GM18508 (cell line): ENCODE results near the gene CACNA2D3.

Experiments used
- ATAC-seq: cut with Tn5 transposase; IDR thresholded peaks from one replicate; pipeline ENCODE4 v1.9.1; 2021; ENCODE audit warnings: moderate number of reproducible peaks; ENCODE audit not compliant: insufficient read depth, unreplicated experiment

Gene CACNA2D3

DNA sequence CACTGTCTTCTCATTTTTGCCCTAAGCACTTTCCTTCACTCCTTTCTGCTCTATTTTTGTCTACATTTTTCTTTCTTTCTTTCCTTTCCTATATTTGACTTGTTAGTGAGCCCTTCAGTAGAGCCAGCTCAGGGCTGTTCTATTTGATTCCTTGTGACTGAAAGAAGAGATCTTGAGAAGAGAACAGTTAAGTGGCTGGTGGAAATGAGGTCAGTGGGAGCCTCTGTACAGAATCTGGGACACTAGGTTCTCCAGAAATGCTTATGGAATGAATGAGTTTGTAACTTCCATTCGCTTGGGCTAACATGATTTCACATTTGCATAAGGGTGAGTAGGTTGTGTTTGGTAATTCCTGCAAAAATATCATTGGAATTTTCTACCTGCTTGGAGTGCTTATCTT is 45.6 kb downstream of the CACNA2D3 start:
- ATAC-seq, result no peak

DNA sequence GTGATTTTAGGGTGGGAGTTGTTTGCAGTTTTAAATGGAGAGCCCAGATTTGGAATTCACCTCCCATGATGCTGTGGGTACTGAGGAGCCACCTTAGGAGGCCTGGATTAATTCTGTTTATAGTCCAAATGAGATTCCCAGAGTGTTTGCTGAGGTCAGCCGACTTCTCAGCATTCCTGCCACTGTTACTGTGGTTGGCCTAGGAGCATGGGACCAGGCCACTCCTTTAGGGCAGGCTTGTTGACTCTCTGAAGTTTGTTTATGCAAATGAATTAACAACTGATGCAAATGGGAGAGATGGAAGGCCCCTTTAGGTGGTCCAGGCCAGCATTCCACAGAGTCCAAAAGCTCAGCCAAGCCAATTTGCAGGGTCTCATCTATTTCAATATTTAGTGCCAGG is 46.1 kb downstream of the CACNA2D3 start:
- ATAC-seq, result no peak

DNA sequence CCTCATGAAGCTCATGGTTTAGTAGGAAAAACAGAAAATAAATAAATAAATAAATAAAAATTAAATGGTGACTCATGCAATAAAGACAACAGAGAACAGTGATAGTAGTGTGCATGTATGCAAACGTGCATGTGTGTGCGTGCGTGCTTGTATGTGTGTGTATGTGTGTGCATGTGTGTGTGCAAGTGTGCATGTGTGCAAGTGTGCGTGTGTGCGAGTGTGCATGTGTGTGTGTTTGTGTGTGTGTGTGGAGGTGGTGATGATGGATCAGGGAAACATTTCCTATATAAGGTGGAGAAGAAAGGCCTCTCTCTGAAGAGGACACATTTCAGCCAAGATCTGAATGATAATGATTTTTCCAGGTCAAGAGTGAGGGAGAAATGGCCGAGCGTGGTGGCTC is 47.2 kb downstream of the CACNA2D3 start:
- no peak for ATAC-seq

DNA sequence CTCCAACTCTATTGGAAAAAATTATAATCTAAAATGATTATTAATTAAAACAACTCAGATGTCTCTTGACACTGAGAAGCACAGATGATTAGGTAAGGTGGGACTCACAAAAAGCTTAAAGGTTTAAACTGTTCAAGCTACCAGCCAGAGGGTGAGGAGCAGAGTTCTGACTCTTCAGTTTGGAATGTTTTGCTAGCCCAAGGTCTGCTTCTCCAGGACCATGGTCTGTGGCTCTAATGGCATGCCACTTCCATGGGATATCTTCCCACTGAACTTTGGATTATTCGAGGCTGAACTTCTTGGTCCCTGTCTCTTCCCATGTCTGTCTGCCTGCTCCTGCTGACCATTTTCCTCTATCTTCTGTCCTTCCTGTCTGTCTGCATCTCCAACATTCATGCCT is 49.2 kb downstream of the CACNA2D3 start:
- ATAC-seq, result no peak

DNA sequence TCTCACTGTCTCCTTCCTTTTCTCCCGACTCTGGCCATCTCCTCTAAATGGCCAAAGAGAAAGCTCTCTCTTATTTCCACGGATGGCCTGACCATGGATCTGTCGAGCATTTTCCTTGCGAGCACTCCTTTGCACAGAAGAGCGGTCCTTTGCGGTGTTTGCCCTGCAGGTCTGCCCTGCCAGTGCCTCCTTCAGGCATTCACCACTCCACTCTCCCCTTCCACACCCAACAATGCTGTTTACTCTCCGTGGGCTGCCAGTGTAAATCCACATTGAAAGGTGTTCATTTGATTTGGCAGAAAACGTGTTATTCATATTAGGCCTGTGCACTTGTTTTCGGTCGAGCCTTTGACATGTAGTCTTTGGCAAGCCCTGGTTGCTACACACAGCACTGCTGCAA is 49.6 kb downstream of the CACNA2D3 start:
- ATAC-seq, result no peak

DNA sequence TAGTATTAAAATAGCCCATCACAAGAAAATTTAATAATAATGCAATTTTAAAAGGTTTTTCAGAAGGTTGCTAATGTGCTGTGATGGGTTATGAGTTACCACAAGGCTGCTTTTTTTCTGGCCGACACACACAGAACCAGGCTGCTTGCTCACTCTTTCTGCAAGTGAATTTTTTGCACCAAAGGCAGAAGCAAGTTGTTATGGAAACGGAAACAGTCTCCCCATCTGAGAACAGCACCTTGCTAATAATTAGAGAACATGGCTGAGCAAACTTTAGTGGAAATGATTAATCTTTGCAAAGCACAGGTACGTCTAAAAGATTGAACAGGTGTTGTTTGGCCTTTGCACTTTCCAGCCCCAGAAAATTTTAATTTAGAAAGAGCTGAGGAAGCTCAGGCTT is 51.0 kb downstream of the CACNA2D3 start:
- ATAC-seq, result no peak

DNA sequence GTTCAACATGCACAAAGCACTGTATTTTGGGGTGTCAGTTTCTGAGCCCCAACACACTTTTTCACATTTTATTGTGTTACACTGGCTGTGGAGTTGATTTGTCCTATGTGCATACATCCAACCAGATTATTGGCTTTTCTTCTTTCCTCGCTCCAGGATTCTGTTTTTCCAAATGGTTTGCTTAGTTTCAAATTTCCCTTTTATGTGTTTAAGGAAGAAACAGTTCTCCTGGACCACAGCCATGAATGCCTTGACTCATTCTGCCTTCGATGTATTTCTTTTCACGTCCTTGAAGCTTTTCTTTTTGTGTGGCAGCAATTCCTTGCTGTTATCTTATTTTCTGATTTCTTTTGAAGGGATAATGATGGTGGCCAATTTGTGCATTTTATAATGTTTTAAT is 53.8 kb downstream of the CACNA2D3 start:
- no peak for ATAC-seq

DNA sequence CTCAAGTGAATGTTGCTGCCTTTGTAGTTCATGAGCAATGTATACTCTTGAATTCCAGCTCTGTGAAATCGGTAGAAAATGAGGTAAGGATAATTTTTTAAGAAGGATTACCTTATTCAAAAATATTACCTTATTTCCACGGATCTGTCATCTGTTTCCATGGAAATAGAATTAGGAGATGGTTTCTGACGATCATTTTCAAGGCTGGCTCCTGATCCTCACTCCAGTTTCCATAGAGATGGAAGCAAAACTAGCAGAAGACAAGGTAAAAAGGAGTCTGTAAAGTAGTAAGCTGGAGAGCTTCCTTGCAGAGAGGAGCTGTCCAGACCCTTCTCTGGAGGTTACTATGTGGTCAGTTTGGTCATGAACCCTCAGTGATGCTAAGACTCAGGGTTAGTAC is 55.5 kb downstream of the CACNA2D3 start:
- ATAC-seq, result no peak

DNA sequence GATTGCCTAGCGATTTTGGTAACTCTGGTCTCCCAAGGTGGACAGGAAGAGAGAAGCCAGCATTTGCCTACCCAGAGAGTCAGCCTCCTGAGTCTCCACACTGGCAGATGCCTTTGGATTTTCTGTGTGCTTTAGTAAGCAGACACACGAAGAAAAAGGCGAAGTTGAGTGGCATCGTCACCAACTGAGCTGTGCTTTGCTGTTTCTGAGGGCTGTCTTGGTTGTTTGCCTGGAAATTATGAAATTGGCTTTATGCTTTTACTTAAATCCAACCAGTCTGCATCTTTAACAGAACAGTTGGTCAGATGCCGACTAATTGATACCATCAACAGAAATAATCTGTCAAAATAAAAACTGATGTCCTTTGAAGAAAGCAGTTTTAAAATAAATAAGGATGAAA is 56.0 kb downstream of the CACNA2D3 start:
- ATAC-seq, result no peak

DNA sequence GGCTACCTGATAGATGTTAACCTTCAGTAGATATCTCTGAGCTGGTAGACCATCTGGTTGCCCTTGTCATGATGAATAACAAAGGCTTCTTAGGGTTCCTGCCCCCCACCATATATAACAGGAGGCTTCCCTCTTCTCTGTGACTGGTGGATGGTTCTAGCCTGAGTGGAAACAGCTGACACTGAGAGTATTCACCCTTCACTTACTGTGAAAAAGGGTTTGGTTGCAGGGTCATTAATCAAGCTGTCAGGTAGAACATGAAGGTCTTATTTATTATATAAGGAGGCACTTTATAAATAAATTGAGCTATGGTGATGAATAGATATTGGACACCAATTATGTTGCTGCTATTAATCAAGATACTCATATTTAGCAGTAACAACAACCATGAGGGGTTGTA is 58.6 kb downstream of the CACNA2D3 start:
- no peak for ATAC-seq

DNA sequence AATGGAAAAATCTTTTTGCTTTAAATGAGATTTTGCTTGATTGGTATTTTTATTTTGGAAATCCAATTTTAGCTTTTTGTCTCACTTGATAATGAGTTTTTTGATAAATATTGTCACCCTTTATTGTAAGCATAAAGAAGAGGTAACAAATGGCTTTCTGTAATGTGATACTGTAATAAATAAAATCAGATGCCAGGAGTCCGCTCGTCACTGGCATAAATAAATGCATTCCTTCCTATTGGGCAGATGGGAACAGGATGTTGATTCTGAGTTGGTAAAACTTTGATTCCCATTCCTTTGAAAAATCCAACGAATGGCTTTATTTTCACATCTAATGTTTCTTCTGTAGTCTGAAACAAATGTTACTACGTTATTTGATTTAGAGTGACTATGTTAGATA is 59.9 kb downstream of the CACNA2D3 start:
- no peak for ATAC-seq

DNA sequence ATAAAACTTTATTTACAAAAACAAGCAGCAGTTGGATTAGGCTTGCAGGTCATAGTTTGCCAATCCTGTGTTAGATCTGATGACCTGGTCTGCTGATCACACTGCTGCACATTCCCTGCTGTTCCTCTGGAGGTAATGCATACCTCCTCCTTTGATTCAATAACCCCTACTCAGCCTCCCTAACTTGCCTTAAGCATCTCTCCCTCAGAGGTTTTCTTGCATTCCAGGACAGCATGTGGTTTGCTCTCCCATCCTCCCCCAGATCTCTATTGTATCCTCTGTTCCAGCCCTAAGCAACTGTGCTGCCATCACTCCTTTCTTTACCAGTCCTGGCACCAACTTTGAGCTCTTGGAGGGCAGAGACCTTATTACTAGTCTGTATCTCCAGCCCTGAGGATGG is 63.4 kb downstream of the CACNA2D3 start:
- ATAC-seq, result no peak

DNA sequence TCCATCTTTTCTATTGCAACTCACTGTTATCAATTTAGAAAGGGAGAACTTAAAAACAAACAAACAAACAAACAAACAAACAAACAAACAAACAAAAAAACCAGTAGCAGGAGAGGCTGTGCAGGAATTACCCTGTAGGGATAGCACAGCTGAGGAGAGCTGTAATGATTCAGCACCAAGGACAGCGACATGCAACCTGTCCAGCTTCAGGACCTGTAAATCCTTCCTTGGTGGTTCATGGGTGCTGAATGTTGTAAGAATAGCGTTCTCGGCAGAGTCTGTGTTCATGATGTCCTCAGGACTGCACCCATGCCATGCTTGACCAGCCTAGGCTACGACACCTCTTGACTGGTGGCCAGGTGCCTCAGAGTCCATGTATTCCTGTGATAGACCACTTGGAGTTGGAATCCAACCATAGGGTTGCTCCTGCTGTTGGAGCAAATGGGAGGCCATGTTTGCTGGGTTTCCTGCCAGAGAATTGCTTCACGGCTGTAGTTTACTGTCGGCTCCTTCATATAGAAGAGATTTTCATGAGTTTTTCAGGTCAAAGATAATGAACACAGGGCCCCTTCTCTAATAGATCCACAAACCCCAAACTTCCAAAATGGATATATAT is 65.9 kb downstream of the CACNA2D3 start:
- no peak for ATAC-seq

DNA sequence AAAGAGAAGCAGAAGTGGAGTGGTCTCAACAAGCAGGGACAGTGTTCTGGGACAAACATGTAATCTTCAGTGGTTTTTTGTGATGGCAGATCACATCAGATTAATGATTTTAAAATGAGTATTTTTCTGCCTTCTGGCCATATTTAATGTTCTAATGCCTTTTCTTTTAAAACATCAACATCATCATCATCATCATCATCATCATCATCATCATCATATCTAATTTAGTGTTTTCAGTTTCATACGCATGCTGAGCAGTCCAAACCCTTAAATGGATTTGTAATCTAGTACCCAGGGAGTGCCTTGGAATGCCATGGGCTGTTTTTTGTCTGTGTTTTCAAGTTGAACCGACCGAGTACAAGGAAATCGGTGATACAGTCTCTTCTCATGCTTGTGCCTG is 68.9 kb downstream of the CACNA2D3 start:
- no peak for ATAC-seq

DNA sequence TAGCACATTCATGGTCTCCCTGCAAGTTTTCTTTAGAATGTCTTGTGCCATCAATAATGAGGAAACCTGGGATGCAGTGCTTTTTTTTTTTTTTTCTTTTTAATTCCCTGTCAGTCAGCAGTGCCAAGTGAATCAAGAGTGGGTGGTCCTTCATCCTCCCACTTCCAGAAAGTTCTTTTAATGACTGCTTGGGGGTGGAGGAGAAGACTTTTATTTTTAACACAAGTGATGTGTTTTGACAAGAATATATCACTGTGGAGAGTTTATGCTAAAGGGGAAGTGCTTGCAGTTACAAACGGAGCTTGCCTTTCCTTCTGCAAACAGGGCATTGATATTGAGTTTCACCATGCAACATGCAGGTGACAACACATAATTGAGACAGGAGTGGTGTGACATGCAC is 69.7 kb downstream of the CACNA2D3 start:
- ATAC-seq, result no peak

DNA sequence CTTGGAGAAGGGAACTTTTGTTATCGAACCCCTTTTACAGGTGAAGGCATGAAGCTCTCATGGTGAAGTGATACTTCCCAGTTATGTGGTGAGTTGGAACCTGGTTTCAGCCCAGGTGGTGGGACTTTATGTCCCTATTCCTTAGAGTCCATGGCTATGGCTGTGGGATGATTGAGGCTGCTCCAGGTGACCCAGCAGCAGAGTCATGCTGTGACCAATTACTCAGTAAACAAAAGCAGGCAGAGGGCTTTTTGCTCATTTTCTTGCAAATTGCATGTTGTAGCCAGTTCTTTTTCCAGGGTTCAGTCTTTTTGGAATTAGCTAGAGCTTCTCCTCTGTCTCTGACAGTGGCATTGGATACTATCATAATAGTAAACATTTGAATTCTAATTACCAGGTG is 70.7 kb downstream of the CACNA2D3 start:
- ATAC-seq, result no peak

DNA sequence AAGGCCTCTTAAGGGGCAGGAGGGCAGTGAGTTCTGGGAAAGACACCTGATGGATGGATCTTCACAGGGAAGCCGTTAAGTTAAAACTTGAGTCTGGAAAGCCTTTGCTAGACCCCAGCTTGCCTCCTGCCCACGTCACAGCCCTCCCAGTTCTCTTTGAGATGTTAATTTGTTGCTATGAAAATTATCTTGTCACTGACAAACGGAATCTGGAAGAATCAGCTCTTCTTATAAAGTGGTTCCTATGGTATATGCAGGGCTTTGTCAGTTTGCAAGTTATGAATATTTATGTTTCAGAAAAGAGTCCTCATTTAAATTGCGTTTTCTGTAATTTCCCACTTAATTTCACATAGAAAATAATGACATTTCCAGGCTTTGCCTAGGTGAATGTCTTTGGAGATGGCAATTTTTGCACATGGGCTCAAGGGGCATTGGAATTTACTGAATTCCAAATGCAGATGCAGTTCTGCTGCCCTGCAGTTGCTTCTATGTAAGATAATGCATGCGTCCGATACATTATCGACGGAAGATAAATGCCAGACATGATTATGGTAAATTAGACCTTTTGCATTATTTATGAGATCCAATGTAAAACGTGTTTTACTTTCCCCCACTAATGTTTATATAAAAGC is 74.1 kb downstream of the CACNA2D3 start:
- no peak for ATAC-seq

DNA sequence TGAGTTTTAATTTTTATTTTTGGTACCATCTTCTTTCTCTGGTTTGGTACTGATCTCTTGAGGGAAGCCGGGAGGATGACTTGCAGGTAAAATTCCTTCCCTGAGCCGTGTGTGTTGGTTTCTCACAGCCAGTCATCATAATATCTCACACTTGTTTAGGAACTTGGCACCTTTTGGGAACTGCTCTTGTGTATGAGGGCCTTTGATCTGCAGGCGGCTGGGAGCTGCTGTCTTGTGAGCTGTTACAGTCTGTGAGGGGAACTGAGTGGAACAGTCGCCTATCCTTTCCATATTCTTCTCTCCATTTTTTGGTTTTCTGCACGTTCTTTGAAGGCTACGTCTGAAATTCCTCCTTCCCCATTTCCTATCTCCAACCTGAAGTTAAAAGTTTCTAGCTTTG is 75.2 kb downstream of the CACNA2D3 start:
- no peak for ATAC-seq

DNA sequence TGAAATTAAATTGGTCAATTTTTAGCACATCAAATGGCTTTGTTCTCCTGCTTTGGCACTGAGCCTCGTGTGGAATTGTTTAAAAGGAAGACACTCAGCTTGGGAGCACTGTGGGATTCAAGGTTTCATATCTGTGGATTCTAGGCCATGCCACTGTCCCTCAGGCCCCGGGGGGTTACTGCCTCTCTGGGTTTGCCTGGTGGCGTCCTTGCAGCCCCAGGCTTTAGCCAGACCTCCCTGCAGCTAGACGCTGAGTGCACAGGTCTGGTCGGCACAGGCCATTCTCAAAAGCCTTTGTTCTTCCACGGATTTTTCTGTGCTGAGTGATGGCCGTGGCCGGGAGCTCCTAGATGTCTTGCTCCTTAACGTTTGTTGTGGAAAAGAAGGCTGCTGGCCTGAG is 76.2 kb downstream of the CACNA2D3 start:
- no peak for ATAC-seq

DNA sequence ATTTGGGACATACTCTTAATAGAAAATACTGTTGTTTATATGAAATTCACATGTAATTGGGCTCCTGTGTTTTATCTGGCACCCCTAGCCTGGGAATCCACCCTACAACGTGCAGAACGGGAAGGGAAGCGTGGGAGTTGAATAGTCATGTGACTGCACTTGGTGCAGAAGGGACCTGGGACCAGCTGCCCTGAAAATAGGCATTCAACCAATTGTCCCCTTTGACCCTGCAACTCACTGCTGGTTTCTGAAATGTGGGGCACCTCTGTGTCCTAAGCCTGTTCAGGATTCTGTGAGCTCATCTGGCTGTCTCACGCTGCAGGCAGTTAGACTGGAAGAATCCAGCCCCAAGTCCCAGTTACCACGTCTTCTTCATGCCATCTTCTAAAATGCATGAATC is 79.7 kb downstream of the CACNA2D3 start:
- no peak for ATAC-seq

DNA sequence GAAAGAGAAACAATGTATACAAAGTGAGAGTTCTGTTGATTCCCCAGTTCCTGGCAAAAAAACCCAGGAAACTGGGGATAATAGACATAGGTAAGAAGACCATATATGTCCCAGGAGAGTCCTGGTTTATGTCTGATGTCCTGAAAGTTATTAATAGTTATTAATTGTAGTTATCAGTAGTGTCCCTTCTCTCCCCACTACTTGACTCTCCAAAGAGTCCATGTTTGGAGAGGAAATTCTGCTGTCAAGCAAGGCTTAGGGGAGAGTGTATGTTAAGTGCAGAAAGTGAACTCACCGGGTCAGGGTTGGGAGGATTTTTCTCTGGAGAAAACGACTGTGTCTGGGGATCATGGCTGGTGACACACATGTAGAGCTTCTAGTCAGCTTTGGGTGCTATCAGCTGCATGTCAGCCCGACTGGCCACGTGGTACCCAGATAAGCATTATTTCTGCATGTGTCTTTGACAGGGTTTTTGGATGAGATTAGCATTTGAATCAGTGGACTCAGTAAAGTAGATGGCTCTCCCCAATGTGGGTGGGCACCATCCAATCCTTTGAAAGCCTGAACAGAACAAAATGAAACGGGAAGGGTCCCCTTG is 80.4 kb downstream of the CACNA2D3 start:
- ATAC-seq, result no peak

DNA sequence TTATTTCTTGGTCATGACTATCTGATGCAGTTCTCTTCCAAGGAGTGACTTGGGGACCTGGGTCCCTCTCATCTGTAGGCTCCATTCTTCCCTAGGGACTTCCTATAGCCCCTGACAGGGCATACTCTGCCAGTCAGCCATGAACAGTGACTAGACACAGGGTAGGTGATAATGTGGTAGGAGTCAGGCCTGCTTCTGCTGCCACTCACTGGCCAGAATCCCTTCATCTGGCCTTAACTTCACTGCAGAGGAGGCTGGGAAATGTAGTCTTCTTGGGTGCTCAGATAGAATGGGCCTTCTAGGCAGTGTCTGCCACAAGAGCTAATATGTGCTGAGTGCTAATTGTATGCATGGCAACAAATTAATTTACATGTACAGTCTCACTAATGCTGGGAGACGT is 84.5 kb downstream of the CACNA2D3 start:
- no peak for ATAC-seq
